GM10847 (cell line): Measurements from ENCODE around the gene BCAP31.

Experiments used
- POLR2A ChIP-seq: IDR thresholded peaks from 2 replicates; pipeline ENCODE4 v1.6.1; 2011; ENCODE audit not compliant: insufficient read length; ENCODE audit errors: extremely low read depth

BCAP31 gene

GRCh38 chrX:153701706-153702105 is 22.5 kb downstream of the BCAP31 start:
- no peak for TF ChIP-seq POLR2A

GRCh38 chrX:153700967-153701366 is 23.2 kb downstream of the BCAP31 start:
- TF ChIP-seq POLR2A = no peak

GRCh38 chrX:153700376-153700945 is 23.7 kb downstream of the BCAP31 start:
- no peak for TF ChIP-seq POLR2A

- TF ChIP-seq POLR2A = no peak
Observed at GRCh38 chrX:153697924-153698865, 26.0 kb downstream of the BCAP31 start.

- no peak for TF ChIP-seq POLR2A
Observed at GRCh38 chrX:153696100-153696499, 28.1 kb downstream of the BCAP31 start.

- no peak for TF ChIP-seq POLR2A
Observed at GRCh38 chrX:153694687-153695270, 29.4 kb downstream of the BCAP31 start.

GRCh38 chrX:153693216-153694086 is 30.7 kb downstream of the BCAP31 start:
- TF ChIP-seq POLR2A = no peak

GRCh38 chrX:153692611-153693156 is 31.5 kb downstream of the BCAP31 start:
- TF ChIP-seq POLR2A = no peak

GRCh38 chrX:153692003-153692402 is 32.2 kb downstream of the BCAP31 start:
- TF ChIP-seq POLR2A = no peak

- no peak for TF ChIP-seq POLR2A
Observed at GRCh38 chrX:153690466-153690865, 33.7 kb downstream of the BCAP31 start.

- no peak for TF ChIP-seq POLR2A
Observed at GRCh38 chrX:153689654-153690465, 34.3 kb downstream of the BCAP31 start.

GRCh38 chrX:153688911-153689590 is 35.1 kb downstream of the BCAP31 start:
- no peak for TF ChIP-seq POLR2A

GRCh38 chrX:153688506-153688905 is 35.7 kb downstream of the BCAP31 start:
- TF ChIP-seq POLR2A = no peak
